Mucosa of rectum (tissue), 2 donors: Measurements from ENCODE around the gene MYO5C.

Experiments used
- H3K27ac ChIP-seq, 2 donors: one replicate each; pipeline ENCODE4 v1.7.0; 2013; ENCODE audit warnings: inconsistent platforms in 2 of 2, low read depth in 2 of 2, low read length in 2 of 2
- H3K27me3 ChIP-seq, 2 donors: one replicate each; pipeline ENCODE4 v1.7.0; 2013; ENCODE audit warnings: low read length in 2 of 2; ENCODE audit not compliant: control insufficient read depth in 2 of 2, insufficient read depth in 2 of 2
- H3K36me3 ChIP-seq, 2 donors: one replicate each; pipeline ENCODE4 v1.7.0; 2013; ENCODE audit warnings: low read length in 2 of 2; ENCODE audit not compliant: control insufficient read depth in 2 of 2, insufficient read depth in 2 of 2
- H3K4me1 ChIP-seq, 2 donors: one replicate each; pipeline ENCODE4 v1.7.0; 2013; ENCODE audit warnings: low read length in 2 of 2, mild to moderate bottlenecking in 1 of 2; ENCODE audit not compliant: control insufficient read depth in 2 of 2, insufficient read depth in 2 of 2
- H3K4me3 ChIP-seq, 2 donors: one replicate each; pipeline ENCODE4 v1.7.0; 2013; ENCODE audit warnings: low read length in 2 of 2
- H3K9ac ChIP-seq, 2 donors: one replicate each; pipeline ENCODE4 v1.7.0; 2013; ENCODE audit warnings: low read length in 2 of 2, low read depth in 1 of 2, mild to moderate bottlenecking in 1 of 2
- H3K9me3 ChIP-seq, 2 donors: one replicate each; pipeline ENCODE4 v1.7.0; 2013; ENCODE audit warnings: low read length in 2 of 2; ENCODE audit not compliant: control insufficient read depth in 2 of 2
- donor health status: healthy.
- donor health status: Normal muscosa, but diverticular disease.

Gene MYO5C

DNA sequence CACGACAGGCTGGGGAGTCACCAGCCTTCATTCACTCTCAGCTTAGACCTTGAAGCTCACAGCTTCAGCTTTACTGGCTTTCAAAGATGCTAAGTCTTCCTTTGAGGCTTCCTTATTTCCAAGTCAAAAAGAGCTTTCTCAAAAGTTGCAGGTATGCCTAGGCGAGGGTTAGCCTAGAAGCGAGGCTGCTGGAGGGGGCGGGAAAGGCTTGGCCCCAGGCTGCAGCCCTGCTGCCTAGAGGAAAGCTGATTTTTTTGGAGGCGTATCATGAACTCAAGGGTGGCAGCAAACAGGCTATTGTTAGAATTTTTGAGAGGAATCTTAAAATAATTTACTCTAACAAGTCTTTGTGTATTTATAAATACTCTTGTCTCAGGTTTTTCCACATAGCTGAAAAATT, 37.1 kb downstream of the MYO5C start:
- Histone ChIP-seq H3K9ac (no peak overlapping the region), H3K9me3 (no peaks in the 10 kb centered on the region), H3K27ac (no peak overlapping the region), H3K36me3 (peaks cover 37 to 38% of the 10 kb centered on the region in 2 donors), H3K27me3 (no peaks in the 10 kb centered on the region), H3K4me3 (no peak overlapping the region), H3K4me1 (peaks cover 5 to 6% of the 10 kb centered on the region in 2 donors)

GRCh38 chr15:52257734-52258062, 37.9 kb downstream of the MYO5C start:
- no peaks in the 10 kb centered on the region for H3K9me3 ChIP-seq
- peaks cover 5 to 10% of the 10 kb centered on the region in 2 donors for H3K4me1 ChIP-seq
- H3K27ac ChIP-seq, result no peak overlapping the region
- peaks cover 31 to 38% of the 10 kb centered on the region in 2 donors for H3K36me3 ChIP-seq
- H3K9ac ChIP-seq, result no peak overlapping the region
- no peak overlapping the region for H3K4me3 ChIP-seq
- H3K27me3 ChIP-seq, result no peaks in the 10 kb centered on the region

- H3K4me3 ChIP-seq, result no peak overlapping the region
- no peak overlapping the region for H3K9ac ChIP-seq
- H3K27me3 ChIP-seq, result no peaks in the 10 kb centered on the region
- peaks cover 27 to 37% of the 10 kb centered on the region in 2 donors for H3K36me3 ChIP-seq
- H3K9me3 ChIP-seq, result no peaks in the 10 kb centered on the region
- H3K4me1 ChIP-seq, result peaks cover 0 to 7% of the 10 kb centered on the region in 2 donors
- no peak overlapping the region for H3K27ac ChIP-seq
Observed at GRCh38 chr15:52256930-52257733, 38.5 kb downstream of the MYO5C start.

DNA sequence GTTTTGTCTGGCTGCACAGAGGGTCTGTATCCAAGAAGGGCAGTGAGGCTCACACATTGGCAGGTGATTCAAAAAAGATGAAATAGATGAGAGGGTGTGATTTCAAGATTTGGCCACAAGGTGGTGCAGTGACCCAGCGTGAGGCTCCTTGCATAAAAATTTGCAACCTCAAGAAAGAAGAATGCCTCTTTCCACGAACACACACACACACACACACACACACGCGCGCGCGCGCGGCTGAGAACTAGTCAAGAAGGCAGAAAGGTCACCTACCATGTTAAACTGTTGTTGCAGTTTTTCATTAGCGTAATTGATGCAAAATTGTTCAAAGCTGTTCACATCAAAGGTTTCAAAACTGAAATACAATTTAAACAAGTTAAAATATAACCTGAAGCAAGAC, 39.2 kb downstream of the MYO5C start:
- Histone ChIP-seq H3K9ac (no peak overlapping the region), H3K36me3 (peaks cover 26 to 34% of the 10 kb centered on the region in 2 donors), H3K27ac (no peak overlapping the region), H3K4me3 (peak overlapping the region in 1 of 2 donors; percentile 44), H3K4me1 (peaks cover 0 to 7% of the 10 kb centered on the region in 2 donors), H3K27me3 (no peaks in the 10 kb centered on the region), H3K9me3 (no peaks in the 10 kb centered on the region)

- H3K36me3 ChIP-seq, result peaks cover 22 to 31% of the 10 kb centered on the region in 2 donors
- no peak overlapping the region for H3K9ac ChIP-seq
Observed at GRCh38 chr15:52255935-52256334, 39.7 kb downstream of the MYO5C start.

DNA sequence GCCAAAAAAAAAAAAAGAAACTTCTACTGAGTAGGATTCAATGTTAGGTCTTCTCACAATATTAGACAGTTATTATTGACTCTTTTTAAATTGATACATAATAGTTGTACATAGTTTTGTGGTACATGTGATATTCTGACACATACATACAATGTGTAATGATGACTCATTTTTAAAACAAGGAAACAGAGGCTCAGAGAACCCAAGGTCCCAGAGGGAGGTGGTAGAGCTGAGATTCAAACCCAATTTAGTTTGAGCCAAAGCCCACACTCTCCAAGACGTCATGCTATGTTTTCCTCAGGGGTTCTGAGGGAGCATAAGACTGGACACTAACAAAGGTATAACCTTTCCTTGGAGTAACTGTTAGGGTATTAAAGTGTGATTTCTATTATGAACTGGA, 40.6 kb downstream of the MYO5C start:
- no peak overlapping the region for H3K27ac ChIP-seq
- H3K9ac ChIP-seq, result no peak overlapping the region

More at GRCh38 chr15:52255935-52256334, 39.7 kb downstream of the MYO5C start:
- Histone ChIP-seq H3K4me3 (no peak overlapping the region), H3K27me3 (no peaks in the 10 kb centered on the region), H3K27ac (no peak overlapping the region), H3K9me3 (no peaks in the 10 kb centered on the region), H3K4me1 (peaks cover 0 to 7% of the 10 kb centered on the region in 2 donors)

GRCh38 chr15:52254391-52254790, 41.2 kb downstream of the MYO5C start:
- Histone ChIP-seq H3K36me3 (peaks cover 17 to 34% of the 10 kb centered on the region in 2 donors), H3K4me1 (peaks cover 0 to 7% of the 10 kb centered on the region in 2 donors), H3K27ac (no peak overlapping the region), H3K27me3 (no peaks in the 10 kb centered on the region), H3K9me3 (no peaks in the 10 kb centered on the region), H3K9ac (no peak overlapping the region), H3K4me3 (no peak overlapping the region)

More for the DNA sequence above, 40.6 kb downstream of the MYO5C start:
- H3K4me1 ChIP-seq, result peaks cover 0 to 7% of the 10 kb centered on the region in 2 donors
- peaks cover 22 to 29% of the 10 kb centered on the region in 2 donors for H3K36me3 ChIP-seq
- no peaks in the 10 kb centered on the region for H3K9me3 ChIP-seq
- H3K4me3 ChIP-seq, result no peak overlapping the region
- H3K27me3 ChIP-seq, result no peaks in the 10 kb centered on the region

DNA sequence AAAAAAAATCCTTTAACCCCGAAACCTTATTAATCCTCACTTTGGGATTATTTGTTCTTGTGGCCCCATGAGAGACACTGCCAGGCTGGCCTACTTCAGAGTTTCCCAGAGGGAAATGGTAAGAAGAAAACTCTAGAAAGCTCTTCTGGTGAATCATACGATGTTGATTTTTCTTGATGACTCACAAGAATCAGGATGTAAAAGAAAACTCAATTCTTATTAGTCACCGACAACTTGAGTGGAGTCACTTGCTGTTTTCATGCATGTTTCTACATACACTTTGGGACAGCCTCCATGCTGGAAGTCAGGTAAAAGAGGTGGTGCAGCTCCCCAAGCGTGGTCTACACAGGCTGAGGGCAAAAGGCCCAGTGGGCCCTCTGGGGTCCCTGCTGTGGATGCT, 42.8 kb downstream of the MYO5C start:
- Histone ChIP-seq H3K36me3 (peaks cover 24 to 40% of the 10 kb centered on the region in 2 donors), H3K4me3 (no peak overlapping the region), H3K9ac (no peak overlapping the region), H3K27ac (peak overlapping the region in 1 of 2 donors; percentile 64), H3K4me1 (peaks cover 0 to 7% of the 10 kb centered on the region in 2 donors), H3K27me3 (no peaks in the 10 kb centered on the region), H3K9me3 (no peaks in the 10 kb centered on the region)

DNA sequence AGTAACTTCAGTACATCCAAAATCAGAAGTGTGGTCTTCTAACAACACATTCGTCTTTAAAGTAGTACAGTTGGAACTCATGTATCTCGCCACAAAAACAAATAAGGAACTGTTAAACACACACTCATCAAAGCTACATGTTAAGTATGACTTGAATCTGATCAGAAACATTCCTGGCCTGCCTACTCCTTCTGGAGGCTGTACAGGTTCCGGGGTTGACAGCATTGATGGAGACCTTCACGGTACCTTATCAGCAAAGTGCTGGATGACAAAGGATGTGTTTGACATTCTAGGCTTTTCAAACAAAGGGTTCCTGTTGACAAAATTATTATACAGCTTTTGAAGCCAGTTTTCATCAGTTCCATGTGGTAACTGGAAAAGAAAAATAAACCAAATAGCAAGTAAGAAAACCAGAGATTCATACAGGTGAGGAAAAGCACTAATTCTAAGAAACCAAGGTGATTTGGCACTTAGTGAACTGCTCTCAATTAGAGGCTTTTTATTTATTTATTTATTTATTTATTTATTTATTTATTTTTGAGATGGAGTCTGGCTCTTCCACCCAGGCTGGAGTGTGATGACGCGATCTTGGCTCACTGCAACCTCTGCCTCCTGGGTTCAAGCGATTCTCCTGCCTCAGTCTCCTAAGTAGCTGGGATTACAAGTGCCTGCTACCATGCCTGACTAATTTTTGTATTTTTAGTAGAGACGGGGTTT, 44.3 kb downstream of the MYO5C start:
- H3K9ac ChIP-seq, result no peak overlapping the region
- no peaks in the 10 kb centered on the region for H3K27me3 ChIP-seq
- peak overlapping the region in 1 of 2 donors; percentile 66 for H3K27ac ChIP-seq
- H3K36me3 ChIP-seq, result peaks cover 34 to 48% of the 10 kb centered on the region in 2 donors
- H3K9me3 ChIP-seq, result no peaks in the 10 kb centered on the region
- H3K4me3 ChIP-seq, result no peak overlapping the region
- H3K4me1 ChIP-seq, result peaks cover 0 to 7% of the 10 kb centered on the region in 2 donors

DNA sequence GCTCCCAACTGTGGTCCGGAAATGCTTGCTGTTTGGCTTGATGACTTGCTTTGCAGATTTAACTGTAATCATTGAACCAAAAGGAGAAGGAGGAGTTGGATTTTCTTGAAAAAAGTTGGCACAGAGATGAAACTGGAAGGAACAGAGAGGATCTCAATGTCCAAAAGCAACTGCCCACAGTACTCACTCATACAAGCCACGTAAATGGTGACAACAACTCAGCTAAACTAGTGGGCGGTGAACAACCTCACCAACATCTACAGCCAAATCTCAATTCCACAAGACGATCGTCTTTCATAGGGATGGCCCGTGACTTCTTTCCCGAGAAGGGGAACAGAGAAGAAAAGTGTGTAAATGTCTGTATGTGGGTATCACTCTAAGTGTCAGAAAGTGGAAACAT, 48.1 kb downstream of the MYO5C start:
- H3K27ac ChIP-seq, result no peak overlapping the region
- H3K36me3 ChIP-seq, result peaks cover 46 to 57% of the 10 kb centered on the region in 2 donors

More for the DNA sequence above, 48.1 kb downstream of the MYO5C start:
- H3K27me3 ChIP-seq, result no peaks in the 10 kb centered on the region
- H3K9me3 ChIP-seq, result no peaks in the 10 kb centered on the region
- no peaks in the 10 kb centered on the region for H3K4me1 ChIP-seq
- no peak overlapping the region for H3K4me3 ChIP-seq
- no peak overlapping the region for H3K9ac ChIP-seq
